ENCODE data around the gene CHP1. TPM values are rescaled to one million over a fixed set of nuclear protein-coding genes. Genes with fewer than 3 reads are reported as not detected.

The CHP1 gene
- total RNA-seq, 2 donors from 2014 or later = 85.0 to 86.1 TPM

DNA sequence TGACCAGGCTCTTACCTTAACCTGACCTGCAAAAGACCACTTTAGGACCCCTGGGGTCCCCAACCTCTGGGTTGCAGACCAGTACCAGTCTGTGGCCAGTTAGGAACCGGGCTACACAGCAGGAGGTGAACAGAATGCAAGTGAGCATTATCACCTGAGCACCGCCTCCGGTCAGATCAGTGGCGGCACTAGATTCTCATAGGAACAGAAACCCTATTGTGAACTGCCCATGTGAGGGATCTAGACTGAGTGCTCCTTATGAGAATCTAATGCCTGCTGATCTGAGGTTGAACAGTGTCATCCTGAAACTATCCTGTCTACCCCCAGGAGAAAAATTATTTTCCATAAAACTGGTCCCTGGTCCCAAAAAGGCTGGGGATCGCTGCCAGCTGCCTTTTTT is 20.3 kb downstream of the CHP1 start:
- H3K27ac Mint-ChIP-seq = peak overlapping the region; percentile 44

GRCh38 chr15:41254560-41254959 is 23.5 kb downstream of the CHP1 start:
- Mint-ChIP-seq H3K36me3 (ENCODE audit: low read depth) (peaks cover 28% of the 10 kb centered on the region), H3K4me3 (no peak overlapping the region), H3K4me1 (peaks cover 16% of the 10 kb centered on the region), H3K9me3 (no peaks in the 10 kb centered on the region), H3K27me3 (ENCODE audit: insufficient read depth) (no peaks in the 10 kb centered on the region), H3K27ac (no peak overlapping the region)
- H3K27me3 ChIP-seq (ENCODE audit: control insufficient read depth, insufficient read depth, low read length, poor library complexity, severe bottlenecking) = no peaks in the 10 kb centered on the region
- TF ChIP-seq, protein P1, sequence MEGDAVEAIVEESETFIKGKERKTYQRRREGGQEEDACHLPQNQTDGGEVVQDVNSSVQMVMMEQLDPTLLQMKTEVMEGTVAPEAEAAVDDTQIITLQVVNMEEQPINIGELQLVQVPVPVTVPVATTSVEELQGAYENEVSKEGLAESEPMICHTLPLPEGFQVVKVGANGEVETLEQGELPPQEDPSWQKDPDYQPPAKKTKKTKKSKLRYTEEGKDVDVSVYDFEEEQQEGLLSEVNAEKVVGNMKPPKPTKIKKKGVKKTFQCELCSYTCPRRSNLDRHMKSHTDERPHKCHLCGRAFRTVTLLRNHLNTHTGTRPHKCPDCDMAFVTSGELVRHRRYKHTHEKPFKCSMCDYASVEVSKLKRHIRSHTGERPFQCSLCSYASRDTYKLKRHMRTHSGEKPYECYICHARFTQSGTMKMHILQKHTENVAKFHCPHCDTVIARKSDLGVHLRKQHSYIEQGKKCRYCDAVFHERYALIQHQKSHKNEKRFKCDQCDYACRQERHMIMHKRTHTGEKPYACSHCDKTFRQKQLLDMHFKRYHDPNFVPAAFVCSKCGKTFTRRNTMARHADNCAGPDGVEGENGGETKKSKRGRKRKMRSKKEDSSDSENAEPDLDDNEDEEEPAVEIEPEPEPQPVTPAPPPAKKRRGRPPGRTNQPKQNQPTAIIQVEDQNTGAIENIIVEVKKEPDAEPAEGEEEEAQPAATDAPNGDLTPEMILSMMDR (conservative IDR thresholded peaks at IDR 0.05) = no peak
- H3K9ac ChIP-seq (ENCODE audit: extremely low read depth, low read length, poor library complexity, severe bottlenecking) = no peak overlapping the region
- no peaks in the 10 kb centered on the region for H3K9me3 ChIP-seq (ENCODE audit: control insufficient read depth, low read length)
- peaks cover 11% of the 10 kb centered on the region for H3K4me1 ChIP-seq (ENCODE audit: control insufficient read depth, insufficient read depth, low read length)
- 95 to 100% methylated on average over 3 to 4 of the region's 4 CpGs for WGBS, 2 experiments (ENCODE audit: insufficient coverage in 1 of 2, insufficient read length in 1 of 2)
- H3K4me3 ChIP-seq (ENCODE audit: low read length) = no peak overlapping the region
- peaks cover 27% of the 10 kb centered on the region for H3K36me3 ChIP-seq (ENCODE audit: control insufficient read depth, insufficient read depth, low read length)
- no peak for DNase-seq
- H3K27ac ChIP-seq (ENCODE audit: low read depth, low read length) = no peak overlapping the region

More for the DNA sequence above, 20.3 kb downstream of the CHP1 start:
- WGBS, 2 experiments (ENCODE audit: insufficient coverage in 1 of 2, insufficient read length in 1 of 2) = 89 to 94% methylated on average over 4 to 5 of the region's 5 CpGs
- Histone ChIP-seq H3K27me3 (ENCODE audit: control insufficient read depth, insufficient read depth, low read length, poor library complexity, severe bottlenecking) (no peaks in the 10 kb centered on the region), H3K4me3 (ENCODE audit: low read length) (no peak overlapping the region), H3K27ac (ENCODE audit: low read depth, low read length) (no peak overlapping the region), H3K9me3 (ENCODE audit: control insufficient read depth, low read length) (no peaks in the 10 kb centered on the region), H3K36me3 (ENCODE audit: control insufficient read depth, insufficient read depth, low read length) (peaks cover 30% of the 10 kb centered on the region), H3K9ac (ENCODE audit: extremely low read depth, low read length, poor library complexity, severe bottlenecking) (no peak overlapping the region), H3K4me1 (ENCODE audit: control insufficient read depth, insufficient read depth, low read length) (no peaks in the 10 kb centered on the region)
- H3K27me3 Mint-ChIP-seq (ENCODE audit: insufficient read depth) = no peaks in the 10 kb centered on the region
- H3K9me3 Mint-ChIP-seq = peaks cover 2% of the 10 kb centered on the region
- H3K36me3 Mint-ChIP-seq (ENCODE audit: low read depth) = peaks cover 43% of the 10 kb centered on the region
- no peak overlapping the region for H3K4me3 Mint-ChIP-seq
- no peaks in the 10 kb centered on the region for H3K4me1 Mint-ChIP-seq
- TF ChIP-seq, protein P1 (conservative IDR thresholded peaks at IDR 0.05) = no peak
- no peak for DNase-seq

GRCh38 chr15:41256103-41256502 is 25.0 kb downstream of the CHP1 start:
- H3K9me3 ChIP-seq (ENCODE audit: control insufficient read depth, low read length) = no peaks in the 10 kb centered on the region
- no peak overlapping the region for H3K27ac ChIP-seq (ENCODE audit: low read depth, low read length)
- H3K4me1 Mint-ChIP-seq = peaks cover 19% of the 10 kb centered on the region
- DNase-seq = no peak
- H3K36me3 ChIP-seq (ENCODE audit: control insufficient read depth, insufficient read depth, low read length) = peaks cover 26% of the 10 kb centered on the region
- TF ChIP-seq, protein P1 (conservative IDR thresholded peaks at IDR 0.05) = no peak
- no peak overlapping the region for H3K27ac Mint-ChIP-seq
- 96% methylated on average over 3 of the region's 3 CpGs for WGBS, 2 experiments (ENCODE audit: insufficient coverage in 1 of 2, insufficient read length in 1 of 2)
- H3K4me1 ChIP-seq (ENCODE audit: control insufficient read depth, insufficient read depth, low read length) = peaks cover 11% of the 10 kb centered on the region
- no peak overlapping the region for H3K4me3 Mint-ChIP-seq
- H3K9ac ChIP-seq (ENCODE audit: extremely low read depth, low read length, poor library complexity, severe bottlenecking) = no peak overlapping the region
- no peaks in the 10 kb centered on the region for H3K27me3 ChIP-seq (ENCODE audit: control insufficient read depth, insufficient read depth, low read length, poor library complexity, severe bottlenecking)
- no peak overlapping the region for H3K4me3 ChIP-seq (ENCODE audit: low read length)
- no peaks in the 10 kb centered on the region for H3K9me3 Mint-ChIP-seq
- no peaks in the 10 kb centered on the region for H3K27me3 Mint-ChIP-seq (ENCODE audit: insufficient read depth)
- H3K36me3 Mint-ChIP-seq (ENCODE audit: low read depth) = peaks cover 26% of the 10 kb centered on the region

Data from endodermal cell (in vitro differentiated cells).